Neural cell (in vitro differentiated cells): ENCODE measurements around the gene SPEG. TPM values are rescaled to one million over a fixed set of nuclear protein-coding genes. Genes with fewer than 3 reads are reported as not detected.

ENCODE experiments used
- H2AFZ ChIP-seq: fragments of 200-600, 300-800 bp; sonication (generic), shearing (Covaris generic); 2 replicates; pipeline ENCODE4 v1.6.0; 2014; ENCODE audit warnings: low read depth, mild to moderate bottlenecking, antibody characterized with exemption, low read length, moderate library complexity
- H3F3A ChIP-seq: fragments of 200-600 bp; shearing (Covaris generic); 2 replicates; pipeline ENCODE4 v1.6.1; 2016; ENCODE audit warnings: mild to moderate bottlenecking, moderate library complexity, mixed read lengths, antibody characterized with exemption, low read length; ENCODE audit not compliant: insufficient read depth, poor library complexity, severe bottlenecking
- H3K27ac ChIP-seq: fragments of 200-600, 300-800 bp; sonication (generic), shearing (Covaris generic); 2 replicates; pipeline ENCODE4 v1.5.1; 2014; ENCODE audit warnings: mild to moderate bottlenecking, low read length, moderate library complexity
- H3K27me3 ChIP-seq: fragments of 300-800, 200-600 bp; sonication (generic), shearing (Covaris generic); 2 replicates; pipeline ENCODE4 v1.6.0; 2014; ENCODE audit warnings: mild to moderate bottlenecking, low read depth, low read length, moderate library complexity; ENCODE audit not compliant: insufficient read depth
- H3K36me3 ChIP-seq: fragments of 300-800, 200-600 bp; sonication (generic), shearing (Covaris generic); 2 replicates; pipeline ENCODE4 v1.5.1; 2014; ENCODE audit warnings: mild to moderate bottlenecking, antibody characterized with exemption, low read length, moderate library complexity; ENCODE audit not compliant: insufficient read depth
- H3K4me2 ChIP-seq: fragments of 300-800, 200-600 bp; sonication (generic), shearing (Covaris generic); 2 replicates; pipeline ENCODE4 v1.6.0; 2014; ENCODE audit warnings: mild to moderate bottlenecking, low read length
- H3K4me3 ChIP-seq: fragments of 300-800, 200-600 bp; sonication (generic), shearing (Covaris generic); 2 replicates; pipeline ENCODE4 v1.5.1; 2014; ENCODE audit warnings: mild to moderate bottlenecking, low read length, moderate library complexity
- H3K79me2 ChIP-seq: fragments of 200-600 bp; shearing (Covaris generic); replicated peaks from 2 replicates; pipeline ENCODE4 v1.6.0; 2014; ENCODE audit warnings: mild to moderate bottlenecking, low read length, moderate library complexity; ENCODE audit not compliant: insufficient read depth
- H3K9ac ChIP-seq: fragments of 300-800, 200-600 bp; sonication (generic), shearing (Covaris generic); 2 replicates; pipeline ENCODE4 v1.6.1; 2016; ENCODE audit warnings: mild to moderate bottlenecking, low read length, mixed read lengths
- H3K9me2 ChIP-seq: fragments of 200-600 bp; shearing (Covaris generic); 2 replicates; pipeline ENCODE4 v1.6.1; 2016; ENCODE audit warnings: mild to moderate bottlenecking, low read length, mixed read lengths; ENCODE audit not compliant: insufficient read depth
- H3K9me3 ChIP-seq: fragments of 200-600, 300-800 bp; sonication (generic), shearing (Covaris generic); 2 replicates; pipeline ENCODE4 v1.6.1; 2016; ENCODE audit warnings: mild to moderate bottlenecking, mixed run types, low read length, moderate library complexity, mixed read lengths
- H4K20me1 ChIP-seq: fragments of 200-600 bp; shearing (Covaris generic); 2 replicates; pipeline ENCODE4 v1.6.1; 2016; ENCODE audit warnings: mild to moderate bottlenecking, mixed run types; ENCODE audit not compliant: insufficient read depth
- EP300 ChIP-seq: fragments of 450-650 bp; conservative IDR thresholded peaks from 2 replicates; pipeline ENCODE4 v1.6.1; 2014; ENCODE audit warnings: antibody characterized with exemption, mild to moderate bottlenecking, moderate library complexity; ENCODE audit not compliant: poor library complexity, severe bottlenecking
- EZH2 ChIP-seq: fragments of 200-600, 300-800 bp; shearing (Covaris generic), sonication (generic); IDR thresholded peaks from 2 replicates; pipeline ENCODE4 v1.6.1; 2014; ENCODE audit warnings: antibody characterized with exemption, low read length, borderline replicate concordance, mild to moderate bottlenecking; ENCODE audit not compliant: insufficient read depth, poor library complexity, severe bottlenecking
- MXI1 ChIP-seq: fragments of 450-650 bp; conservative IDR thresholded peaks from 2 replicates; pipeline ENCODE4 v1.6.1; 2014; ENCODE audit warnings: antibody characterized with exemption, mild to moderate bottlenecking; ENCODE audit not compliant: poor library complexity, severe bottlenecking
- POLR2AphosphoS5 ChIP-seq: IDR thresholded peaks from 2 replicates; pipeline ENCODE4 v1.6.1; 2012
- RAD21 ChIP-seq: fragments of 450-650 bp; conservative IDR thresholded peaks from 2 replicates; pipeline ENCODE4 v1.6.1; 2014; ENCODE audit warnings: antibody characterized with exemption, mild to moderate bottlenecking, moderate library complexity
- SMC3 ChIP-seq: fragments of 450-650 bp; conservative IDR thresholded peaks from 2 replicates; pipeline ENCODE4 v1.6.1; 2014; ENCODE audit warnings: antibody characterized with exemption, mild to moderate bottlenecking, moderate library complexity; ENCODE audit not compliant: poor library complexity
- TAF1 ChIP-seq: IDR thresholded peaks from 2 replicates; pipeline ENCODE4 v1.6.1; 2012; ENCODE audit warnings: low read depth
- polyA plus RNA-seq: library from polyadenylated mRNA; depleted of rRNA; stranded (reverse); fragments of >200 nt; gene quantifications from 2 replicates; pipeline ENCODE4 v1.2.3, GENCODE V29; 2014
- TF ChIP-seq, protein P1 (sequence below): fragments of 450-650 bp; IDR thresholded peaks from 2 replicates; pipeline ENCODE4 v1.5.1; 2014; ENCODE audit warnings: antibody characterized with exemption, mild to moderate bottlenecking, moderate library complexity; ENCODE audit not compliant: poor library complexity, severe bottlenecking
- TF ChIP-seq, protein P2 (sequence below): IDR thresholded peaks from 2 replicates; pipeline ENCODE4 v1.6.1; 2012; ENCODE audit warnings: borderline replicate concordance

The SPEG gene
- polyA plus RNA-seq, 1 donor from 2014 or later: 58.3 TPM

DNA sequence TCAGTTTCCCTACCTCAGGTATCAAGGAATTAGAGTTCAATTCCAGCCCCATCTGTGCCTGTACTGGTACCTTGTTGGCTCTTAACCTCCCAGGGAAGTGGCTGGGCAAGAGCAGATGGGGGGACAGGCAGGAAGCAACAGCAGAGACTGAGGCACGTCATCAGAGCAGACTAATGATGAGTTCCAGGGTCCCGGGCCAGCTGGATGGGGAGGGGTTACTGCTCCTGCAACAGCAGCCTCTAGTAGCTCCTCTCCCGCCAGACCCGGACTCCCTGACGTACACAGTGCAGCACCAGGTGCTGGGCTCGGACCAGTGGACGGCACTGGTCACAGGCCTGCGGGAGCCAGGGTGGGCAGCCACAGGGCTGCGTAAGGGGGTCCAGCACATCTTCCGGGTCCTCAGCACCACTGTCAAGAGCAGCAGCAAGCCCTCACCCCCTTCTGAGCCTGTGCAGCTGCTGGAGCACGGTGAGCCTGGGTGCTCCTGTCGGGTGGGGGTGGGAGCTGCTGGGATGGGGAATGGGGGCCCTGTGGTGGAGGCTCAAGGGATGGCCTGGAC lies 38.1 kb downstream of the SPEG start:
- H3K27me3 ChIP-seq: no peaks in the 10 kb centered on the region
- H3K36me3 ChIP-seq: no peaks in the 10 kb centered on the region
- H3K9me2 ChIP-seq: no peaks in the 10 kb centered on the region
- no peak overlapping the region for H3K27ac ChIP-seq
- H4K20me1 ChIP-seq: no peaks in the 10 kb centered on the region
- no peak overlapping the region for H3K4me2 ChIP-seq
- H3K9ac ChIP-seq: no peak overlapping the region
- no peaks in the 10 kb centered on the region for H3K79me2 ChIP-seq
- H3K4me3 ChIP-seq: no peak overlapping the region
- TF ChIP-seq EP300: no peak
- TF ChIP-seq, protein P1, sequence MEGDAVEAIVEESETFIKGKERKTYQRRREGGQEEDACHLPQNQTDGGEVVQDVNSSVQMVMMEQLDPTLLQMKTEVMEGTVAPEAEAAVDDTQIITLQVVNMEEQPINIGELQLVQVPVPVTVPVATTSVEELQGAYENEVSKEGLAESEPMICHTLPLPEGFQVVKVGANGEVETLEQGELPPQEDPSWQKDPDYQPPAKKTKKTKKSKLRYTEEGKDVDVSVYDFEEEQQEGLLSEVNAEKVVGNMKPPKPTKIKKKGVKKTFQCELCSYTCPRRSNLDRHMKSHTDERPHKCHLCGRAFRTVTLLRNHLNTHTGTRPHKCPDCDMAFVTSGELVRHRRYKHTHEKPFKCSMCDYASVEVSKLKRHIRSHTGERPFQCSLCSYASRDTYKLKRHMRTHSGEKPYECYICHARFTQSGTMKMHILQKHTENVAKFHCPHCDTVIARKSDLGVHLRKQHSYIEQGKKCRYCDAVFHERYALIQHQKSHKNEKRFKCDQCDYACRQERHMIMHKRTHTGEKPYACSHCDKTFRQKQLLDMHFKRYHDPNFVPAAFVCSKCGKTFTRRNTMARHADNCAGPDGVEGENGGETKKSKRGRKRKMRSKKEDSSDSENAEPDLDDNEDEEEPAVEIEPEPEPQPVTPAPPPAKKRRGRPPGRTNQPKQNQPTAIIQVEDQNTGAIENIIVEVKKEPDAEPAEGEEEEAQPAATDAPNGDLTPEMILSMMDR: no peak
- no peak for TF ChIP-seq SMC3
- TF ChIP-seq TAF1: no peak
- TF ChIP-seq RAD21: no peak
- TF ChIP-seq EZH2: no peak
- no peak for TF ChIP-seq MXI1
- TF ChIP-seq, protein P2, sequence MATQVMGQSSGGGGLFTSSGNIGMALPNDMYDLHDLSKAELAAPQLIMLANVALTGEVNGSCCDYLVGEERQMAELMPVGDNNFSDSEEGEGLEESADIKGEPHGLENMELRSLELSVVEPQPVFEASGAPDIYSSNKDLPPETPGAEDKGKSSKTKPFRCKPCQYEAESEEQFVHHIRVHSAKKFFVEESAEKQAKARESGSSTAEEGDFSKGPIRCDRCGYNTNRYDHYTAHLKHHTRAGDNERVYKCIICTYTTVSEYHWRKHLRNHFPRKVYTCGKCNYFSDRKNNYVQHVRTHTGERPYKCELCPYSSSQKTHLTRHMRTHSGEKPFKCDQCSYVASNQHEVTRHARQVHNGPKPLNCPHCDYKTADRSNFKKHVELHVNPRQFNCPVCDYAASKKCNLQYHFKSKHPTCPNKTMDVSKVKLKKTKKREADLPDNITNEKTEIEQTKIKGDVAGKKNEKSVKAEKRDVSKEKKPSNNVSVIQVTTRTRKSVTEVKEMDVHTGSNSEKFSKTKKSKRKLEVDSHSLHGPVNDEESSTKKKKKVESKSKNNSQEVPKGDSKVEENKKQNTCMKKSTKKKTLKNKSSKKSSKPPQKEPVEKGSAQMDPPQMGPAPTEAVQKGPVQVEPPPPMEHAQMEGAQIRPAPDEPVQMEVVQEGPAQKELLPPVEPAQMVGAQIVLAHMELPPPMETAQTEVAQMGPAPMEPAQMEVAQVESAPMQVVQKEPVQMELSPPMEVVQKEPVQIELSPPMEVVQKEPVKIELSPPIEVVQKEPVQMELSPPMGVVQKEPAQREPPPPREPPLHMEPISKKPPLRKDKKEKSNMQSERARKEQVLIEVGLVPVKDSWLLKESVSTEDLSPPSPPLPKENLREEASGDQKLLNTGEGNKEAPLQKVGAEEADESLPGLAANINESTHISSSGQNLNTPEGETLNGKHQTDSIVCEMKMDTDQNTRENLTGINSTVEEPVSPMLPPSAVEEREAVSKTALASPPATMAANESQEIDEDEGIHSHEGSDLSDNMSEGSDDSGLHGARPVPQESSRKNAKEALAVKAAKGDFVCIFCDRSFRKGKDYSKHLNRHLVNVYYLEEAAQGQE: no peak
- TF ChIP-seq POLR2AphosphoS5: no peak
- H3K9me3 ChIP-seq: no peaks in the 10 kb centered on the region
- H2AFZ ChIP-seq: no peak overlapping the region
- H3F3A ChIP-seq: no peaks in the 10 kb centered on the region

DNA sequence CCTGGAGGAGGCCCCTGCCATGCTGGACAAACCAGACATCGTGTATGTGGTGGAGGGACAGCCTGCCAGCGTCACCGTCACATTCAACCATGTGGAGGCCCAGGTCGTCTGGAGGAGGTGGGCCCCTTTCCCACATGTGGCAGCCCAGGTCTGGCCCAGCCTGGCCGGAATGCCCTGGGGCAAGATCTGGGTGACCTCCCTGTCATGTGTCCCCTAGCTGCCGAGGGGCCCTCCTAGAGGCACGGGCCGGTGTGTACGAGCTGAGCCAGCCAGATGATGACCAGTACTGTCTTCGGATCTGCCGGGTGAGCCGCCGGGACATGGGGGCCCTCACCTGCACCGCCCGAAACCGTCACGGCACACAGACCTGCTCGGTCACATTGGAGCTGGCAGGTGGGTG lies 38.9 kb downstream of the SPEG start:
- Histone ChIP-seq H3K36me3 (no peaks in the 10 kb centered on the region), H3K4me3 (no peak overlapping the region), H3K4me2 (no peak overlapping the region), H3K9me3 (no peaks in the 10 kb centered on the region), H2AFZ (no peak overlapping the region), H3F3A (no peaks in the 10 kb centered on the region), H3K27ac (no peak overlapping the region), H4K20me1 (no peaks in the 10 kb centered on the region), H3K27me3 (no peaks in the 10 kb centered on the region), H3K9me2 (no peaks in the 10 kb centered on the region), H3K9ac (no peak overlapping the region), H3K79me2 (no peaks in the 10 kb centered on the region)
- TF ChIP-seq EZH2: no peak
- TF ChIP-seq TAF1: no peak
- no peak for TF ChIP-seq MXI1
- TF ChIP-seq SMC3: no peak
- TF ChIP-seq, protein P1: no peak
- no peak for TF ChIP-seq RAD21
- no peak for TF ChIP-seq POLR2AphosphoS5
- TF ChIP-seq, protein P2: no peak
- TF ChIP-seq EP300: no peak
